ENCODE measurements around the gene GNG12. TPM values are rescaled to one million over a fixed set of nuclear protein-coding genes. Genes with fewer than 3 reads are reported as not detected.

Gene GNG12
- total RNA-seq, 1 experiment from 2014 or later, result 70.0 TPM

- BruUV-seq (replicated peaks), result no TSS peak
- Histone ChIP-seq H3K27me3 (ENCODE audit: control insufficient read depth, insufficient read depth, low read length) (no peaks in the 10 kb centered on the region), H3K4me1 (ENCODE audit: control insufficient read depth, insufficient read depth, low read length) (no peaks in the 10 kb centered on the region), H3K36me3 (ENCODE audit: control insufficient read depth, insufficient read depth, low read length) (no peaks in the 10 kb centered on the region; the same call in 1 of the 2 replicates), H3K27ac (ENCODE audit: low read length) (no peak overlapping the region), H3K9me3 (ENCODE audit: control insufficient read depth, insufficient read depth, low read depth, low read length) (no peaks in the 10 kb centered on the region), H3K4me3 (ENCODE audit: low read depth in 2 of 2, low read length in 2 of 2) (no peak overlapping the region)
- ChIA-PET CTCF (no interaction called here), POLR2A (no interaction called here)
- DNase-seq (ENCODE audit: low read depth, low spot score), result no peak
- TF ChIP-seq SIN3A (IDR thresholded peaks at IDR 0.05; ENCODE audit: borderline replicate concordance, insufficient read depth, low read depth, low read length) (no peak), REST (IDR thresholded peaks at IDR 0.05; ENCODE audit: insufficient read depth in 1 of 2, low read depth in 2 of 2, low read length in 1 of 2) (no peak), CTCF (IDR thresholded peaks at IDR 0.05) (no peak), TCF7L2 (IDR thresholded peaks at IDR 0.05; ENCODE audit: low read depth, low read length) (no peak), POLR2AphosphoS5 (IDR thresholded peaks at IDR 0.05; ENCODE audit: low read depth, low read length) (no peak)
- in situ Hi-C loops (cut with HindIII; ENCODE audit: low pct_unique_long_range_greater_than_20kb, low sequenced_read_pairs), result no loop called here
- intact Hi-C loops (cut with micrococcal nuclease; ENCODE audit: unreplicated experiment), result loop anchor here (10.0 kb wide), 1 partner anchor 164 kb away; no protein-coding TSS in a partner anchor
- ATAC-seq, result no peak
These were observed 27.5 kb upstream of the GNG12 start for GRCh38 chr1:67860776-67861175.

GRCh38 chr1:67856921-67857320 lies 23.7 kb upstream of the GNG12 start:
- H3K9me3 ChIP-seq (ENCODE audit: control insufficient read depth, insufficient read depth, low read depth, low read length), result no peaks in the 10 kb centered on the region
- intact Hi-C loops (cut with micrococcal nuclease; ENCODE audit: unreplicated experiment) (no loop called here), in situ Hi-C loops (cut with HindIII; ENCODE audit: low pct_unique_long_range_greater_than_20kb, low sequenced_read_pairs) (no loop called here)
- ATAC-seq (no peak), DNase-seq (ENCODE audit: low read depth, low spot score) (no peak)
- POLR2A ChIA-PET, result no interaction called here
- TF ChIP-seq CTCF (IDR thresholded peaks at IDR 0.05) (no peak), REST (IDR thresholded peaks at IDR 0.05; ENCODE audit: insufficient read depth in 1 of 2, low read depth in 2 of 2, low read length in 1 of 2) (no peak), TCF7L2 (IDR thresholded peaks at IDR 0.05; ENCODE audit: low read depth, low read length) (no peak), POLR2AphosphoS5 (IDR thresholded peaks at IDR 0.05; ENCODE audit: low read depth, low read length) (no peak), SIN3A (IDR thresholded peaks at IDR 0.05; ENCODE audit: borderline replicate concordance, insufficient read depth, low read depth, low read length) (no peak)
- 0 out of 2 replicates have a peak, but pooled peaks cover 2% of the 10 kb centered on the region for H3K27me3 ChIP-seq (ENCODE audit: control insufficient read depth, insufficient read depth, low read length)
- CTCF ChIA-PET, result no interaction called here
- no peaks in the 10 kb centered on the region for H3K4me1 ChIP-seq (ENCODE audit: control insufficient read depth, insufficient read depth, low read length)
- no peaks in the 10 kb centered on the region for H3K36me3 ChIP-seq (ENCODE audit: control insufficient read depth, insufficient read depth, low read length)
- no peak overlapping the region for H3K27ac ChIP-seq (ENCODE audit: low read length)
- no peak overlapping the region for H3K4me3 ChIP-seq (ENCODE audit: low read depth in 2 of 2, low read length in 2 of 2)
- no TSS peak for BruUV-seq (replicated peaks)

Data from Panc1 (cell line).